Loucy (cell line): ENCODE results near the gene OR52M1.

Experiments used
- H2AFZ ChIP-seq: fragments of 200-600 bp; sonication (generic); 2 replicates; pipeline ENCODE4 v1.6.0; 2016; ENCODE audit warnings: antibody characterized with exemption, mild to moderate bottlenecking, low read length, moderate library complexity
- H3F3A ChIP-seq: fragments of 200-600 bp; 2 replicates; pipeline ENCODE4 v1.6.0; 2016; ENCODE audit warnings: antibody characterized with exemption, low read depth, mild to moderate bottlenecking
- H3K27me3 ChIP-seq: fragments of 200-600 bp; sonication (generic); 2 replicates; pipeline ENCODE4 v1.6.1; 2014; ENCODE audit warnings: low read length, mild to moderate bottlenecking; ENCODE audit not compliant: insufficient read depth, poor library complexity, severe bottlenecking
- H3K36me3 ChIP-seq: fragments of 200-600 bp; sonication (generic); 2 replicates; pipeline ENCODE4 v1.6.1; 2016; ENCODE audit warnings: low read length; ENCODE audit not compliant: insufficient read depth
- H3K4me1 ChIP-seq: fragments of 200-600 bp; sonication (generic); 2 replicates; pipeline ENCODE4 v1.5.1; 2014; ENCODE audit warnings: low read length, mild to moderate bottlenecking; ENCODE audit not compliant: insufficient read depth, poor library complexity, severe bottlenecking
- H3K4me2 ChIP-seq: fragments of 200-600 bp; sonication (generic); 2 replicates; pipeline ENCODE4 v1.6.0; 2014; ENCODE audit warnings: antibody characterized with exemption, low read length, low read depth, mild to moderate bottlenecking; ENCODE audit not compliant: poor library complexity, severe bottlenecking
- H3K4me3 ChIP-seq: fragments of 200-600 bp; sonication (generic); 2 replicates; pipeline ENCODE4 v1.5.1; 2014; ENCODE audit warnings: low read length, mild to moderate bottlenecking, mixed read lengths; ENCODE audit not compliant: poor library complexity, severe bottlenecking
- H3K79me2 ChIP-seq: fragments of 200-600 bp; sonication (generic); 2 replicates; pipeline ENCODE4 v1.6.1; 2014; ENCODE audit warnings: low read length; ENCODE audit not compliant: insufficient read depth
- H3K9ac ChIP-seq: fragments of 200-600 bp; sonication (generic); 2 replicates; pipeline ENCODE4 v1.6.0; 2014; ENCODE audit warnings: mild to moderate bottlenecking, low read depth, low read length, moderate library complexity; ENCODE audit not compliant: poor library complexity, severe bottlenecking
- H3K9me2 ChIP-seq: fragments of 200-600 bp; sonication (generic); replicated peaks from 2 replicates; pipeline ENCODE4 v1.6.1; 2016; ENCODE audit warnings: low read depth, low read length, mixed read lengths
- H3K9me3 ChIP-seq: fragments of 200-600 bp; sonication (generic); 2 replicates; pipeline ENCODE4 v1.6.1; 2014; ENCODE audit warnings: mild to moderate bottlenecking, antibody characterized with exemption, low read length, low read depth; ENCODE audit not compliant: insufficient read depth
- H4K20me1 ChIP-seq: fragments of 200-600 bp; sonication (generic); 2 replicates; pipeline ENCODE4 v1.6.0; 2014; ENCODE audit warnings: antibody characterized with exemption, low read length, mild to moderate bottlenecking; ENCODE audit not compliant: insufficient read depth, poor library complexity, severe bottlenecking
- CTCF ChIP-seq: fragments of 200-600 bp; sonication (generic); conservative IDR thresholded peaks from 2 replicates; pipeline ENCODE4 v1.5.1; 2014; ENCODE audit warnings: mild to moderate bottlenecking, antibody characterized with exemption, low read length
- EZH2phosphoT487 ChIP-seq: fragments of 200-600 bp; IDR thresholded peaks from 2 replicates; pipeline ENCODE4 v1.6.1; 2018; ENCODE audit warnings: antibody characterized with exemption, mild to moderate bottlenecking, moderate library complexity, borderline replicate concordance

OR52M1 gene

GRCh38 chr11:4547416-4547815, 2.4 kb downstream of the OR52M1 start:
- Histone ChIP-seq H3K36me3 (no peaks in the 10 kb centered on the region), H4K20me1 (no peaks in the 10 kb centered on the region), H3K9ac (no peak overlapping the region), H3F3A (no peaks in the 10 kb centered on the region), H3K9me2 (no peaks in the 10 kb centered on the region), H3K4me2 (no peak overlapping the region), H3K79me2 (no peaks in the 10 kb centered on the region), H3K9me3 (no peaks in the 10 kb centered on the region), H3K4me3 (no peak overlapping the region), H3K4me1 (no peaks in the 10 kb centered on the region), H3K27me3 (no peaks in the 10 kb centered on the region), H2AFZ (no peak overlapping the region)
- no peak for TF ChIP-seq CTCF
- no peak for TF ChIP-seq EZH2phosphoT487

- Histone ChIP-seq H3K79me2 (no peaks in the 10 kb centered on the region), H3K4me2 (no peak overlapping the region), H4K20me1 (no peaks in the 10 kb centered on the region), H3F3A (no peaks in the 10 kb centered on the region), H3K36me3 (no peaks in the 10 kb centered on the region), H3K9ac (no peak overlapping the region), H3K9me3 (no peaks in the 10 kb centered on the region), H2AFZ (no peak overlapping the region), H3K9me2 (no peaks in the 10 kb centered on the region), H3K27me3 (no peaks in the 10 kb centered on the region), H3K4me1 (no peaks in the 10 kb centered on the region), H3K4me3 (no peak overlapping the region)
- TF ChIP-seq CTCF = peak; percentile 43
- TF ChIP-seq EZH2phosphoT487 = no peak
Measured at GRCh38 chr11:4551346-4551979, 6.5 kb downstream of the OR52M1 start.

- Histone ChIP-seq H3K4me2 (no peak overlapping the region), H3K9ac (no peak overlapping the region), H3K79me2 (no peaks in the 10 kb centered on the region), H3K4me3 (no peak overlapping the region), H3F3A (no peaks in the 10 kb centered on the region), H3K27me3 (no peaks in the 10 kb centered on the region), H2AFZ (no peak overlapping the region), H3K36me3 (no peaks in the 10 kb centered on the region), H3K4me1 (no peaks in the 10 kb centered on the region), H4K20me1 (no peaks in the 10 kb centered on the region), H3K9me3 (no peaks in the 10 kb centered on the region), H3K9me2 (no peaks in the 10 kb centered on the region)
- TF ChIP-seq EZH2phosphoT487 (no peak), CTCF (no peak)
Measured at GRCh38 chr11:4559527-4560440, 14.8 kb downstream of the OR52M1 start.
